Mammary epithelial cell (primary cell): ENCODE data around the gene MUC6.

Source experiments
- CTCF ChIP-seq, 2 donors: IDR thresholded peaks in 1 of 2; conservative IDR thresholded peaks in 1 of 2; 2 replicates each; pipeline ENCODE4 v1.5.1; 2011 to 2012; ENCODE audit warnings: inconsistent platforms in 2 of 2, low read length in 2 of 2, mild to moderate bottlenecking in 2 of 2, control low read depth in 1 of 2, low read depth in 1 of 2; ENCODE audit not compliant: insufficient read depth in 1 of 2; ENCODE audit errors: extremely low read depth in 1 of 2
- EZH2 ChIP-seq: IDR thresholded peaks from 2 replicates; pipeline ENCODE4 v1.6.1; 2012; ENCODE audit warnings: low read length, inconsistent platforms, borderline replicate concordance

GRCh38 chr11:1020211-1020905, 16.2 kb downstream of the MUC6 start:
- no peak for TF ChIP-seq CTCF (conservative IDR thresholded peaks at IDR 0.05 in 1 of 2, IDR thresholded peaks at IDR 0.05 in 1 of 2; ENCODE audit: extremely low read depth in 1 of 2, insufficient read depth in 1 of 2, low read depth in 1 of 2, low read length in 2 of 2)
- TF ChIP-seq EZH2, result no peak
